Esophagus squamous epithelium (tissue), 5 donors: ENCODE results near the gene CNN1. TPM values are rescaled to one million over a fixed set of nuclear protein-coding genes. Genes with fewer than 3 reads are reported as not detected.
"Not testable (repeated sequence)": the region's sequence is repeated elsewhere in the genome, so short reads cannot be mapped to it uniquely, and the experiment has no call there.

Experiments
- DNase-seq: peaks from one replicate; lab custom pipeline; 2025; lab: John Stamatoyannopoulos, UW
- H3K27ac ChIP-seq, 4 donors: fragments of 200-600 bp; sonication (generic); one replicate each; pipeline ENCODE4 v1.5.1; 2016 to 2019; ENCODE audit warnings: mild to moderate bottlenecking in 1 of 4
- H3K27me3 ChIP-seq, 4 donors: fragments of 200-600 bp; sonication (generic); 1 replicate in 3 of 4; 2 replicates in 1 of 4; pipeline versions ENCODE4 v1.5.1 to v1.6.0; 2017 to 2021; ENCODE audit warnings: antibody characterized with exemption in 1 of 4
- H3K36me3 ChIP-seq, 3 donors: fragments of 200-600 bp; sonication (generic); one replicate each; pipeline ENCODE4 v1.5.1; 2016 to 2019
- H3K4me1 ChIP-seq, 3 donors: fragments of 200-600 bp; sonication (generic); one replicate each; pipeline ENCODE4 v1.5.1; 2017 to 2019
- H3K4me3 ChIP-seq, 4 donors: fragments of 200-600 bp; sonication (generic); 1 replicate in 3 of 4; 2 replicates in 1 of 4; pipeline ENCODE4 v1.5.1; 2016 to 2019; ENCODE audit warnings: mild to moderate bottlenecking in 2 of 4, moderate library complexity in 1 of 4
- H3K9me3 ChIP-seq, 3 donors: fragments of 200-600 bp; sonication (generic); one replicate each; pipeline ENCODE4 v1.5.1; 2016 to 2019
- POLR2A ChIP-seq, 4 donors: fragments of 450-650 bp; IDR thresholded peaks; one replicate each; pipeline ENCODE4 v1.6.1; 2017; ENCODE audit warnings: antibody characterized with exemption in 4 of 4, mild to moderate bottlenecking in 4 of 4, moderate library complexity in 3 of 4
- WGBS, 2 donors: methylation state at CpG; one replicate each; pipeline ENCODE4 v1.1.5; 2018; 5-methylcytosine and 5-hydroxymethylcytosine counted together
- intact Hi-C: fragments of 100-400 bp; cut with DNase I; formaldehyde crosslinking; loops from one replicate; pipeline ENCODE4 v1.15.0; 2022
- total RNA-seq, 4 donors: library from RNA; depleted of rRNA; stranded (reverse); fragments of >200 nt; gene quantifications; one replicate each; pipeline ENCODE4 v1.1.0, GENCODE V29; 2016
- TF ChIP-seq, protein P1 (sequence below), 6 experiments: fragments of 450-650 bp in 4 of 6; fragments of 200-600 bp in 2 of 6; sonication (generic) in 2 of 6; IDR thresholded peaks; one replicate each; pipeline ENCODE4 v1.5.1; 2016 to 2019; ENCODE audit warnings: antibody characterized with exemption in 6 of 6, mild to moderate bottlenecking in 4 of 6, moderate library complexity in 4 of 6
- donor health status: DM: yes; HTN: yes; CAD: no.

The CNN1 gene
- total RNA-seq, 4 donors from 2014 or later = 20.4 to 437 (median 45.0) TPM

- no peak overlapping the region for H3K4me3 ChIP-seq
- H3K27ac ChIP-seq = no peak overlapping the region
- intact Hi-C loops = no loop called here
- 88 to 90% methylated on average over 8 of the region's 8 CpGs for WGBS, 2 donors
- H3K27me3 ChIP-seq = no peaks in the 10 kb centered on the region
- peaks cover 0 to 18% (median 10%) of the 10 kb centered on the region in 3 donors for H3K4me1 ChIP-seq
- no peak for DNase-seq
- H3K9me3 ChIP-seq = no peaks in the 10 kb centered on the region
- no peaks in the 10 kb centered on the region for H3K36me3 ChIP-seq
- TF ChIP-seq POLR2A (IDR thresholded peaks at IDR 0.05) = no peak
- TF ChIP-seq, protein P1, sequence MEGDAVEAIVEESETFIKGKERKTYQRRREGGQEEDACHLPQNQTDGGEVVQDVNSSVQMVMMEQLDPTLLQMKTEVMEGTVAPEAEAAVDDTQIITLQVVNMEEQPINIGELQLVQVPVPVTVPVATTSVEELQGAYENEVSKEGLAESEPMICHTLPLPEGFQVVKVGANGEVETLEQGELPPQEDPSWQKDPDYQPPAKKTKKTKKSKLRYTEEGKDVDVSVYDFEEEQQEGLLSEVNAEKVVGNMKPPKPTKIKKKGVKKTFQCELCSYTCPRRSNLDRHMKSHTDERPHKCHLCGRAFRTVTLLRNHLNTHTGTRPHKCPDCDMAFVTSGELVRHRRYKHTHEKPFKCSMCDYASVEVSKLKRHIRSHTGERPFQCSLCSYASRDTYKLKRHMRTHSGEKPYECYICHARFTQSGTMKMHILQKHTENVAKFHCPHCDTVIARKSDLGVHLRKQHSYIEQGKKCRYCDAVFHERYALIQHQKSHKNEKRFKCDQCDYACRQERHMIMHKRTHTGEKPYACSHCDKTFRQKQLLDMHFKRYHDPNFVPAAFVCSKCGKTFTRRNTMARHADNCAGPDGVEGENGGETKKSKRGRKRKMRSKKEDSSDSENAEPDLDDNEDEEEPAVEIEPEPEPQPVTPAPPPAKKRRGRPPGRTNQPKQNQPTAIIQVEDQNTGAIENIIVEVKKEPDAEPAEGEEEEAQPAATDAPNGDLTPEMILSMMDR (IDR thresholded peaks at IDR 0.05) = no peak
These were observed 24.9 kb downstream of the CNN1 start for GRCh38 chr19:11563532-11563931.

DNA sequence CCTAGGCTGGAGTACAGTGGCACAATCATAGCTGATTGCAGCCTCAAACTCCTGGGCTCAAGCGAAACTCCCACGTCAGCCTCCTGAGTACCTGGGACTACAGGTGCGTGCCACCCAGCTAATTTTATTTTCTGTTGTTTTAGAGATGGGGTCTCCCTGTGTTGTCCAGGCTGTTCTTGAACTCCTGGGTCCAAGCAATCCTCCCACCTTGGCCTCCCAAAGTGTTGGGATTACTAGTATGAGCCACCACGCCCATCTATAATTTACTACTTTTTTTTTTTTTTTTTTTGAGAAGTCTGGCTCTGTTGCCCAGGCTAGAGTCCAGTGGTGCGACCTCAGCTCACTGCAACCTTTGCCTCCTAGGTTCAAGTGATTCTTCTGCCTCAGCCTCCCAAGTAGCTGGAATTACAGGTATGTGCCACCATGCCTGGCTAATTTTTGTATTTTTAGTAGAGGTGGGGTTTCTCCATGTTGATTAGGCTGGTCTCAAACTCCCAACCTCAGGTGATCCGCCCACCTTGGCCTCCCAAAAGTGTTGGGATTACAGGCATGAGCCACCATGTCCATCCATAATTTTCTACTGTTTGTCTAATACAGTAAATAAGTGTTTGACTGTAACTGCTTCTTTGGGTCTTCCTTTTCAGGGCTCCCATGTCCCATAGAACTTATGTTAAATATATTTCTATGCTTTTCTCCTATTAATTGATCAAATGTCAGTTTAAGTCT, 25.6 kb downstream of the CNN1 start:
- H3K9me3 ChIP-seq, intact Hi-C loops, H3K27ac ChIP-seq, H3K4me3 ChIP-seq, H3K36me3 ChIP-seq, H3K27me3 ChIP-seq, DNase-seq: not testable (repeated sequence)
- peaks cover 0 to 16% (median 10%) of the 10 kb centered on the region in 3 donors for H3K4me1 ChIP-seq
- WGBS, 2 donors = 94 to 96% methylated on average over 6 of the region's 6 CpGs

- H3K4me3 ChIP-seq, DNase-seq, H3K4me1 ChIP-seq, H3K36me3 ChIP-seq, H3K27me3 ChIP-seq, H3K9me3 ChIP-seq, intact Hi-C loops, H3K27ac ChIP-seq: not testable (repeated sequence)
- WGBS, 2 donors = 62 to 88% methylated on average over 5 of the region's 5 CpGs
These were observed 27.0 kb downstream of the CNN1 start for GRCh38 chr19:11565649-11565980.

DNA sequence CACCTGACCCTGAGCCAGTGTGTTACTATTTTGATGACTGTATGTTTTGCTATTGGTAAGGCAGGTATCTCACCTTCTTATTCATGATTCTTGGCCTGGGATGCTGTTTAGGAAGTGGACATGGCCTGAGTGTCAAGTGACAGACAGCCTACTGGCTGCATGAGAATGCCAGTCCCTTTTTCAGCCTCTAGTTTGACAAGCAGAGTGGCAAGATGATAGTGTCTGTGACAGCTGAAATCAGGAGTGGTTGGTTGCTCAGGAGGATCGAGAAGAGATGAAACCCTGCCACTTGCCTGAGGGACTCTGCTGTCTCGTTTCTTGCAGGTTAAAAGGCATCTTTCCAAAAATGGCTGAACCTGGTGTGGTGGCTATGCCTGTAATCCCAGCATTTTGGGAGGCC, 27.5 kb downstream of the CNN1 start:
- 44 to 81% methylated on average over 2 of the region's 2 CpGs for WGBS, 2 donors
- H3K27me3 ChIP-seq = no peaks in the 10 kb centered on the region
- H3K4me3 ChIP-seq = no peak overlapping the region
- H3K4me1 ChIP-seq = no peaks in the 10 kb centered on the region
- no peaks in the 10 kb centered on the region for H3K36me3 ChIP-seq
- no peak overlapping the region for H3K27ac ChIP-seq
- TF ChIP-seq, protein P1 (IDR thresholded peaks at IDR 0.05) = no peak
- no peak for TF ChIP-seq POLR2A (IDR thresholded peaks at IDR 0.05)
- intact Hi-C loops = no loop called here
- DNase-seq = no peak
- no peaks in the 10 kb centered on the region for H3K9me3 ChIP-seq

DNA sequence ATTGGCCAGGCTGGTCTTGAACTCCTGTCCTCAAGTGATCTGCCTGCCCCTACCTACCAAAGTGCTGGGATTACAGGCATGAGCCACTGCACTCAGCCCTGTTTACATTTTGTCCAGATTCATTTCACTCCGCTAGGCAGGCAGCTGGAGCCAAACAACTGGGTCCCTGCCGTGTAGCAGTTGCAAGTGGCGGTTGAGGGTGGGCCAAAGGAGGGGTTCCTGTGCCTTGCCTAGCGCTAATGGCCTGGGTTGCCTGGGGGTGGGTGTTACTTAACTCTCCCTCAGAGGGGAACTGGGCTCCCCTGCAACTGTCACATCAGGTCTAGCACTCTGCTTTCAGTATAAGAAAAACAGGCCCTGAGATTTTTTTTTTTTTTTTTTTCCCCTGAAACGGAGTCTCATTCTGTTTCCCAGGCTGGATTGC, 31.4 kb downstream of the CNN1 start:
- intact Hi-C loops = no loop called here
- Histone ChIP-seq H3K9me3 (no peaks in the 10 kb centered on the region), H3K27me3 (no peaks in the 10 kb centered on the region), H3K4me1 (no peaks in the 10 kb centered on the region), H3K27ac (no peak overlapping the region), H3K36me3 (peaks cover 0 to 5% (median 1%) of the 10 kb centered on the region in 3 donors), H3K4me3 (no peak overlapping the region)
- DNase-seq = no peak
- TF ChIP-seq POLR2A (IDR thresholded peaks at IDR 0.05) = no peak
- TF ChIP-seq, protein P1 (IDR thresholded peaks at IDR 0.05) = no peak
- WGBS, 2 donors = 28 to 42% methylated on average over 2 to 4 of the region's 5 CpGs

DNA sequence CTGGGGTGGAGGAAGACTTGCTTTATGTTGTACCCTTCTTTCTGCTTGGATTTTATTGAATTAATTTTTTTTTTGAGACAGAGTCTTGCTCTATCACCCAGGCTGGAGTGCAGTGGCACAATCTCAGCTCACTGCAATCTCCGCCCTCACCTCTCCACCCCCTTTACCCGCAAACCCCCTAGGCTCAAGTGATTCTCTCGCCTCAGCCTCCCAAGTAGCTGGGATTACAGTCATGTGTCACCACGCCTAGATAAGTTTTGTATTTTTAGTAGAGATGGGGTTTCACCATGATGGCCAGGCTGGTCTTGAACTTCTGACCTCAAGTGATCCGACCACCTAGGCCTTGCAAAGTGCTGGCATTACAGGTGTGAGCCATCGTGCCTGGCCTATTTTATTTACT, 34.7 kb downstream of the CNN1 start:
- DNase-seq, H3K4me3 ChIP-seq, H3K27ac ChIP-seq, H3K9me3 ChIP-seq, intact Hi-C loops, H3K27me3 ChIP-seq: not testable (repeated sequence)
- WGBS, 2 donors = 71 to 83% methylated on average over 6 of the region's 6 CpGs
- Histone ChIP-seq H3K4me1 (peaks cover 8 to 17% (median 10%) of the 10 kb centered on the region in 3 donors), H3K36me3 (peaks cover 0 to 16% (median 7%) of the 10 kb centered on the region in 3 donors)

GRCh38 chr19:11573763-11574162, 35.1 kb downstream of the CNN1 start:
- intact Hi-C loops, H3K27ac ChIP-seq, H3K9me3 ChIP-seq, H3K4me3 ChIP-seq, DNase-seq, H3K27me3 ChIP-seq: not testable (repeated sequence)
- WGBS, 2 donors = 67 to 80% methylated on average over 4 of the region's 4 CpGs
- H3K4me1 ChIP-seq = peaks cover 9 to 21% (median 12%) of the 10 kb centered on the region in 3 donors
- H3K36me3 ChIP-seq = peaks cover 0 to 16% (median 7%) of the 10 kb centered on the region in 3 donors
